GM21447 (cell line): ENCODE measurements around the gene PRSS53.
A peak's percentile ranks its signal among the peaks of the same experiment; 100 is the strongest.
"Not testable (repeated sequence)": the region's sequence is repeated elsewhere in the genome, so short reads cannot be mapped to it uniquely, and the experiment has no call there.

Source experiments
- ATAC-seq: cut with Tn5 transposase; IDR thresholded peaks from one replicate; pipeline ENCODE4 v1.9.1; 2021; ENCODE audit not compliant: unreplicated experiment

PRSS53 gene

GRCh38 chr16:31118223-31119155 is 29.7 kb upstream of the PRSS53 start:
- ATAC-seq = no peak

GRCh38 chr16:31117384-31118222 is 28.9 kb upstream of the PRSS53 start, which contains the start of gene KAT8:
Gene KAT8 (plus strand): TSS chr16:31117664. CDS start chr16:31117682, 18 bp downstream.
- peak; percentile 91 for ATAC-seq

- no peak for ATAC-seq
Measured at GRCh38 chr16:31114468-31114867, 25.7 kb upstream of the PRSS53 start.

- ATAC-seq = no peak
Measured at GRCh38 chr16:31113121-31114120, 24.7 kb upstream of the PRSS53 start.

- no peak for ATAC-seq
Measured at GRCh38 chr16:31112711-31113110, 24.0 kb upstream of the PRSS53 start.

GRCh38 chr16:31111881-31112466 is 23.2 kb upstream of the PRSS53 start:
- no peak for ATAC-seq

- no peak for ATAC-seq
Measured at GRCh38 chr16:31110106-31111034, 21.6 kb upstream of the PRSS53 start.

- no peak for ATAC-seq
Measured at GRCh38 chr16:31109622-31110021, 20.9 kb upstream of the PRSS53 start.

- ATAC-seq = no peak
Measured at GRCh38 chr16:31108794-31109558, 20.2 kb upstream of the PRSS53 start.

GRCh38 chr16:31108035-31108793 is 19.5 kb upstream of the PRSS53 start, which contains the start of gene BCKDK:
Gene BCKDK (plus strand): TSS chr16:31108386. CDS start chr16:31109224, 838 bp downstream.
- peak; percentile 78 for ATAC-seq

- peak; percentile 72 for ATAC-seq
Measured at GRCh38 chr16:31107465-31107867, 18.7 kb upstream of the PRSS53 start.

GRCh38 chr16:31106509-31107464 is 18.0 kb upstream of the PRSS53 start:
- ATAC-seq = no peak

- no peak for ATAC-seq
Measured at GRCh38 chr16:31105677-31106213, 17.0 kb upstream of the PRSS53 start.

- ATAC-seq = not testable (repeated sequence)
Measured at GRCh38 chr16:31100876-31101641, 12.3 kb upstream of the PRSS53 start.
